ENCODE results near the gene PRRG1.
"Not testable (repeated sequence)": the region's sequence is repeated elsewhere in the genome, so short reads cannot be mapped to it uniquely, and the experiment has no call there.

Gene PRRG1

DNA sequence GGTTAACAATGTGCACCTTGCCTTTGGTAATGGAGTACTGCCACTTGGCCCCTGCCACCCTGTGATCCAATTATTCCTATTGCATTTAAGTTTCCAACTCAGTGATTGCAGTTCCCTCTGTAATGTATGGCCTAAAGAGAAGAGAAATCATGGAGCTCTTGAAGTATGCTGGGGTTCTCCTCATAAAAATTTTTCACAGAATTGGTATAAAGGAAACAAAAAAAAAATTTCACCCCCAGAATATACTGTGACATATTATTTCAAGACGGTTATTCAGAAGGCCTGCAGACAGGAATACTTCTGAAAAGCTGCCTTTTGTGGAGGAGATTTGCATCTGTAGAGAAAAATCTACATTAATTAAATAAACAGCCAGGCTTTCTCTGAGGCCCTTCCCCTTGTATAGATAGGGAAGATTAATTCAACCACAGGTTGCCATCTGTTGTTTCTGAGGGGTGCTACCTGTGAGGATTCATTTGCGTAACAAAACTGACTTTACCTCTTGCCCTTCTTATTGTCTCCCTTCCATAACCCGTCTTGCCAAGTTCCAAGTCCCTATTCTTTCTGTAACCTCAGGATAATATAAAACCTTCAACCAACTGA is 127.5 kb downstream of the PRRG1 start:
- DNase-seq, result no peak

DNA sequence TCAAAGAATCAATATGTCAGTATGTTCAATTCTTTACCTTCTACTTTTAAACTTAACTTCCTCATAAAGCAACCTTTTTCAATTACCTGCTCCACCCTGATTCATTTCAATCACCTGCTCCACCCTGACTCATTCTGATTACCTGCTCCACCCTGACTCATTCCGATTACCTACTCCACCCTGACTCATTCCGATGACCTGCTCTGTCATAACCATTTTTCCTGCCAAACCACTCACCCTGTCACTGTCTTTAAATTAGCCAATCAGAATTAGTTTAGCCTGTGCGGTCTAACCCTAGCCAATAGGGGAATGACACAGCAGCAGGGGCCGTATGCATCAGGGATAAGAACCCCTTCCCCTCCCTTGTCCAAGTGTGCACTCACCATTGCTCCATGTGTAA is 135.2 kb downstream of the PRRG1 start:
- not testable (repeated sequence) for DNase-seq

DNA sequence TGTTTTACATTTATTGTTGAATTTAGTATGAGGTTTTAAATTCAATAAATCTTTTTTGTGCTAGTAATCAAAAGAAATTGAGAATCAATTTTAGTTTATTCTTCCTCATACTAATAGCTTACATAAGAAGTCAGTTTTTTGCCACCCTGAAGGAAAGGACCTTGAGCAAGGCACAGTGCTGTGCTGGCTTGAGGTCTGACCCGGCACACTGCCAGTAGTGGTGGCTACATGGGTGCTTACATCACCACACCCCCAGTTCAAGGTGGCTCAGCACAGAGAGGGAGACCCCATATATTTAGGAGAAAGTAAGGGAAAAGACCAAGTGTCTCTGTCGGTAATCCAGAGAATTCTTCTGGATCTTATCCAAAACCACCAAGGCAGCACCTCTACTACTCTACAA is 136.3 kb downstream of the PRRG1 start:
- DNase-seq, result no peak

DNA sequence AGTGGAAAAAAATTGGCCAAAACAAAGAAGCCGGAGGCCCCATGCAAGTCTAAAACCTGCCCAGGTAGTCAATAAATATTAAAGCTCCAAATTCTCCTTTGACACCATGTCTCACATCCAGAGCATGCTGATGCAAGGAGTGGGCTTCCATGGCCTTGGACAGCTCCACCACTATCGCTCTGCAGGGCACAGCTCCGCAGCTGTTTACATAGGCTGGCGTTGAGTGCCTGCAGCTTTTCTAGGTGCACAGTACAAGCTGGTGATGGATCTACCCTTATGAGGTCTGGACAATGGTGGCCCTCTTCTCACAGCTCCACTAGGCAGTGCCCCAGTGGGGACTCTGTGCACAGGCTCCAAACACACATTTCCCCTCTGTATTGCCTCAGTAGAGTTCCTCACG is 138.1 kb downstream of the PRRG1 start:
- no peak for DNase-seq

DNA sequence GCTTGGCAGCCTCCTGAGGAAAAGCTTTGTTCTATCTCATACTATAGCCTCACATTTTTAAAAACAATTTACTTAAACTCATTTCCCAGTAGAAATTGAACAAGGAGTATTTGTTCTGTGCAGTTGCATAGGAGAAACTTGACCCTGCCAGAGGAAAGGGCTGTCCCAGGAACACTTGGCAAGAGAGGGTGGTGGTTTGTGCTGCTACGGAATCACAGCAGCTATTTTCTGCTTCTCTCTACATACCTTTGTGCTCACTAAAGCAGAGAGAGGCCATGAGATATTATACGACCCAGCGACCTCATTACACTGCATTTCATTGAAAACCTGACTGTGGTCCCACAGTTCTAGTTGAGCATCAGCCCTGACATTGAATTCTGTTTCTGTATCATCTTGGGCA is 139.2 kb downstream of the PRRG1 start:
- no peak for DNase-seq

DNA sequence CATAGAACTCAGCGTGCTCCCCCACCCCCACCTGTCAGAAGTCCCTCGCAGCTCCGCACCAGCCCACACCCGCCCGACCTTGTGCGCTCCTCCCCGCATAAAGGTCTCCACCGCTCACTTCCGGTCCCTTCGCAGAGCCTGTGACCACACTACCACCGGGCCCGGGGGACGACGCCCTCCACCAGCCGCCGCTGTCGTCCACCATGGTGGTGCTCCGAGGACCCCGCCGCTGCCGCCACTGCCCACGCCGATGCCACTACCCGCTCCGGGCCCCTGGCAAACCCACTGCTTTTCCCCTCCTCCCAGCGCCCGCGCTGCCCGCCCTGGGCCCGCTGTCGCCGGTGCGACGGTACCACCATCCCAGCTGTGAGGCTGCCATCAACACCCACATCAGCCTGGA is 142.5 kb downstream of the PRRG1 start:
- no peak for DNase-seq

DNA sequence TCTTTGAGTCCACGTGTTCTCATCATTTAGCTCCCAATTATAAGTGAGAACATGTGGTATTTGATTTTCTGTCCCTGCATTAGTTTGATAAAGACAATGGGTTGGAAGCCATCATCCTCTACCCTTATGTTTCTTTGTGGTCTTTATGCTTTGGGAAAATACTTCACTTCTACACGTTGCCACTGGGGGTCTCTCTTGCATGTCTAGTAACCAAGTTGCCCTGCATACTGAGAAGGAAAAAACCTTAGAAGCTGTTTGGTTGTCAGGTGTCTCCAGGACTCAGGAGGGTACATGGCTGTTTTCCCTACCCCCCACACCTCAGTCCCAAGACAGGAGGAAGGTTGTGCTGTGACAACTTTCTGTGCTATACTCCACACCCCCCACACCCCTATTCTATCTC is 146.6 kb downstream of the PRRG1 start:
- not testable (repeated sequence) for DNase-seq

DNA sequence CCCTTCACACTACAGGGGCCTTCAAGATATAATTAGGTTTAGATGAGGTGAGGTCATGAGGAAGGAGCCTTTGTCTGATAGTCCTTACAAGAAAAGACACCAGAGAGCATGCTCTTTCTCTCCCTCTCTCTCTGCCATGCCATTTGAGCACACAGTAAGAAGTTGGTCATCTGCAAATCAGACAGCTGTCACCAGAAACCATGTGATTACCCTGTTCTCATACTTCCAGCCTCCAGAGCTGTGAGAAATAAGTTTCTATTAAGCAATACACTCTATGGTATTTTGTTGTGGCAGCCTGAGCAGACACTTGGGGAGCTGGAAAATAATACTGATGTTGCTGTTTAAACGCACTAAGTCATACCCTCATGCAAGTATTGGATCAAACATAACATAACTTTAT is 148.0 kb downstream of the PRRG1 start:
- not testable (repeated sequence) for DNase-seq

DNA sequence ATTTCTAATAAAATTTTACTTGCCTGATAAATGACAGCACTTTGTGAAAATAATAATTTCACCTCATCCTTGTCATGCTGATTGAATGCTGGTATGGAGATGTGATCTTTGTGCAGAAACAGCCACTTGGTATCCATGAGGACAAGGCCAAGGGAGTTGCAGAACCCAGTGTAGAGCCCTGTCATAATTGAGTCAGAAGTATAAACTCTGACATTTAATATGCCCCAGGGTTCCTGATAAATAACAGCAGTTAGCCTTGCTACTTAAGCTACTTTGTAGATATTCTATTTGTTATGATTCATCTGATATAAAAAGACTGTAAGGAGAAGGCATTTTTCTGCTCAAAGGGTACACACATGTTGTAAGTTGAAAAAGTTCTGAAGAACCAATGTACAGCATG is 149.2 kb downstream of the PRRG1 start:
- not testable (repeated sequence) for DNase-seq

DNA sequence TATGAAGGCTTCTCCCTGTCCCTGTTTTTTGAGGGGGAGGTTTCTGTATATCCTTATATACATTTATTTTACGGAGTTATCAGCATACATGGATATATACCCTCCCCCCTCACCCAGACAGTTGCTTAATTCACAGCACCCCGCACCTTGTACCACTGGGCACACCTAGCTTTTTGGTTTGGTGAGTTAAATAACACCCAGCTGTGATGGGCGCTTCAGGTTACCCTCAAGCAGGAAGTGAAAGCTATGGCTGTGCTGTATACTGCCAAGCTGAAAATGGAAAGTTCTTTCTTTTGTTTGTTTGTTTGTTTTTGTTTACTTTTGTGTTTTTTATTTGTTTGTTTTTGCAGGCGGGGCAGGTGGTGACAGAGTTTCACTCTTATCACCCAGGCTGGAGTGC is 150.5 kb downstream of the PRRG1 start:
- not testable (repeated sequence) for DNase-seq

DNA sequence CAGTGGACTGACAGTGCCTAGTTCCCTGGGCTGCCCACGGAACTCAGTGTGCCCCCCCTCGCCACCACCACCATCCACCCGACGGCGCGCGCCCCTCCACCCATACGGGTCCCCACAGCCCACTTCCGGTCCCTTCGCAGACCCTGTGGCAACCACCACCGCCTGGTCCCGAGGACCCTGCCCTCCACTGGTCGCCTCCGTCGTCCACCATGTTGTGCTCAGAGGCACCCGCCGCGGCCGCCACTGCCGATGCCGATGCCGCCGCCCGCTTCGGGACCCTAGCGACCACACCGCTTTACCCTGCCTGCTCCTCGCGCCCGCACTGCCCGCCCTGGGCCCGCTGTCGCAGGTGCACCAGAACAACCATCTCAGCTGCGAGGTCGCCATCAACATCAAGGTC is 155.8 kb downstream of the PRRG1 start:
- no peak for DNase-seq

Data from activated naive CD4-positive, alpha-beta T cell treated with Interleukin-2 at 50 U/mL for 16 hours (primary cell).